Activated CD4-positive, alpha-beta T cell treated with anti-CD3 and anti-CD28 coated beads for 1 hour (primary cell): ENCODE measurements around the gene TTYH1.
"Not testable (repeated sequence)": the region's sequence is repeated elsewhere in the genome, so short reads cannot be mapped to it uniquely, and the experiment has no call there.

Source experiments
- DNase-seq: peaks from one replicate; pipeline ENCODE4 v3.0.0-alpha.2; 2020

Gene TTYH1

GRCh38 chr19:54415208-54415900 is at the start of gene TTYH1:
TTYH1 (plus strand) TSS chr19:54415464; CDS start chr19:54415553, 89 bp downstream.
- no peak for DNase-seq

- DNase-seq = not testable (repeated sequence)
These were observed 49.5 kb upstream of the TTYH1 start for GRCh38 chr19:54365798-54366197.

GRCh38 chr19:54366811-54367210 is 48.5 kb upstream of the TTYH1 start:
- DNase-seq = no peak

GRCh38 chr19:54369082-54369687 is 46.1 kb upstream of the TTYH1 start:
- no peak for DNase-seq

- not testable (repeated sequence) for DNase-seq
These were observed 45.4 kb upstream of the TTYH1 start for GRCh38 chr19:54369688-54370433.

DNA sequence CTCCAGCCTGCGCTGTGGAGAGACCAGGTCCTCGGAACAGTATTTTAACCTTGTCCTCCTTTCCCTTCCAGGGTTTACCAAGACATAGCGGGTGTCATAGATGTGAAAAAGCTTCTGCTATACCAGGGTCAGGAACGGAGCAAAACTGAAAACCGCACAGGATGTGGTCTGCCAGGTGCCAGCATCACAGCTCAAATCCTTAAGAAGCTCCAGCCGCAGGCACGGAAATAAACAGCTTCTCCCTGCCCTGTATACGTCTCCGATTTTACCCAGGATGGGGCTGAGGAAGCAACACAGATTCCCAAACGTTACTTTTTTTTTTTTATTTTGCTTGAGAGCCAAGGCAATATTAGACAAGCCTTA is 44.8 kb upstream of the TTYH1 start:
- peak; percentile 31 for DNase-seq

GRCh38 chr19:54371453-54371852 is 43.8 kb upstream of the TTYH1 start:
- DNase-seq = not testable (repeated sequence)

- no peak for DNase-seq
These were observed 41.3 kb upstream of the TTYH1 start for GRCh38 chr19:54373781-54374631.

DNA sequence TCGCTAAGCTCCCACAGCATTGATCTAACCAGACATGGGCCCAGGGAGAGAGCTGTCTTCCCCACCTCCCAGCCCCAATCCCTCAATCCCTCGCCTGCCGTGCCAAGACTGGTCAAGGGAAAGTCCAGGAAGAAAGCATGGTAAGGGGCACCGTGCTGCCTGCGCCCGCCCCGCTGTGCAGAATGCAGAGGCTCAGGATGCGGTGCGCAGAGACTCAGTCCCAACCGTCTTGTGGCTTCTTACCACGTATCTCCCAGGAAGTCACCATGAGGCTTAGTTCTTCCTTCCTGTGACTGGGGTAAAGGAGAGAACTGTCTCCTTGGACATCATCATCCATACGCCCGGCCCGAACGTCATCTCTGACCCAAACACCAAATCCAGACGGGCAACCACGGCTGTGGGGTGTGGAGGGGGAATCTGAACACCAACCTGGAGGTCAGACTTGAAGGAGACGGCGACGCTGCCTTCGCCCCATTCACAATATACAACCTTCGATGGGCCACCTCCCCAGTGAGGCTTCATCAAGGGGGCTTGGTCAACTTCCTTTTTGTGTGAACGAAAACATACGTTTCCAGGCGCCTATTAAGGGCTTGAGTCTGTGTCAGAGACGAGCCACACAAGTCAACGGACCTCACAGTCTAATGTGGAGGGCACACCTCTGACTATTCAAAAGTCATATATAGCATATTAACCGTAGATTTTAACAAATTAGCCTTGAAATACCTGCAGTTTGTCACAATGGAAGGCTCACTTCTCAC is 39.9 kb upstream of the TTYH1 start:
- not testable (repeated sequence) for DNase-seq

GRCh38 chr19:54376610-54377285 is 38.5 kb upstream of the TTYH1 start:
- DNase-seq = no peak

- no peak for DNase-seq
These were observed 36.0 kb upstream of the TTYH1 start for GRCh38 chr19:54379187-54379678.

GRCh38 chr19:54380897-54381296 is 34.4 kb upstream of the TTYH1 start:
- DNase-seq = no peak

GRCh38 chr19:54382041-54382440 is 33.2 kb upstream of the TTYH1 start:
- DNase-seq = not testable (repeated sequence)

DNA sequence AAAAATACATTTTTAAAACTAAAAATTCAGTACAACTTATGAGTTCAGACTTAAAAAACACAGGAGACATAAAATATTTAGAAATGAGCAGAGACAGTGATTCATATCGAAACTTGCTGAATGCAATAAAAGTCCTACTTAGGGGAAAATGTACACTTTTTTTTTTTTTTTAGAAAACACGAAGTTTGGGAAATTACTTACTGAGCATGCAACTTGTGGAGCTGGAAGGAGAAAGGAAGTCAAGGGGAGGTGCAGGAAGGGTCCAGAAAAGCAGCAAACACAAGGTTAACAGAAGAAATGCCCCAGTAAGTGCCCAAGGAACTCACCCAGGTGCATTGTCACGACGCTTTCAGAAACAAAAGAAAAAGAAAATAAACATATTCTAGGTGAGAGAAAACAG is 31.9 kb upstream of the TTYH1 start:
- DNase-seq = no peak

GRCh38 chr19:54387991-54388801 is 27.1 kb upstream of the TTYH1 start:
- DNase-seq = peak; percentile 24

DNA sequence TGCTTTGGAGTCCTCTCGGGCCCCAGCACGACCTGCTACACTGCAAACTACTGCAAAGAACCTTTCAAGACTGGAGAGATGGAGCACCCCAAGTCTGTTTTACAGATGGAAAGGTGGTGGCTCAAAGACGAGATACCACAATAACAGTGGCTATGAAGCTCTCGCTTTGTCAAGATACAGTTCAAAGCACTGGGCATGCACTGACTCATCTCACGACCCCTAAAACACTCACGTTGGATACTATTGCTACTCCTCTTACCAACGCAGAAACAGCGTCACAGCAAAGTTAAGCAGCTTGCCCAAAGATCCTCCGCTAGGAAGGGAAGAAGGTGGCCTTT is 26.5 kb upstream of the TTYH1 start:
- DNase-seq = no peak

- no peak for DNase-seq
These were observed 25.7 kb upstream of the TTYH1 start for GRCh38 chr19:54389553-54389952.

GRCh38 chr19:54390942-54391577 is 24.2 kb upstream of the TTYH1 start:
- DNase-seq = peak; percentile 44

DNA sequence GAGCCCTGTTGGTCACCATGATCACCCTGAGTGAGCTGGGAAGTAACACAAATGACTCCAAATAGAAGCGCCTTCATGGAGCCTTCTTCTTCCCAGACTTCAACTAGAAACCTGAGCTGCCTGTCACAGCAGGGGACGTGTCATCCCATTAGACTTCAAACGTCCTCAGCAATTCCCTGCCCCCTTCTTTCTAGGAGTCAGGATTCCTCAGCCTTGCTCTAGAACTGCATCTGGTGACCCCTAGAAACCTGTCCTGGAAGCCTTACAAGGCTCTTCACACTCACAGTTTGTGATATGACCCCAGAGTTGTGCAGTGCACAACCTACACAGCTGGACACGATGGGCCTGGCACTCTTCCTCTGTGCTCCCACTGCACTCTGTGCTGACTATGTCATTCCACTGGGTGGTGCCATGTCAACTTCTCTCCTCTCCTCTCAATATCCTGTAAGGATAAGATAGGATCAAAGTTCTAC is 23.6 kb upstream of the TTYH1 start:
- DNase-seq = no peak

GRCh38 chr19:54392105-54392504 is 23.2 kb upstream of the TTYH1 start:
- DNase-seq = no peak
